ENCODE data around the gene DRD3.

GRCh38 chr3:114213292-114213626 lies 34.4 kb upstream of the DRD3 start:
- no peak for TF ChIP-seq CTCF (IDR thresholded peaks at IDR 0.05)
- TF ChIP-seq ZFX (IDR thresholded peaks at IDR 0.05; ENCODE audit: borderline replicate concordance) = no peak
